Stimulated activated CD4-positive, alpha-beta T cell treated with anti-CD3 and anti-CD28 coated beads, Interleukin-2, amount 100 ng/mL, for 24 hours (primary cell): ENCODE measurements around the gene SLC17A7.

Experiments
- DNase-seq, 2 donors: peaks; one replicate each; pipeline ENCODE4 v3.0.0-alpha.2; 2020

The SLC17A7 gene

DNA sequence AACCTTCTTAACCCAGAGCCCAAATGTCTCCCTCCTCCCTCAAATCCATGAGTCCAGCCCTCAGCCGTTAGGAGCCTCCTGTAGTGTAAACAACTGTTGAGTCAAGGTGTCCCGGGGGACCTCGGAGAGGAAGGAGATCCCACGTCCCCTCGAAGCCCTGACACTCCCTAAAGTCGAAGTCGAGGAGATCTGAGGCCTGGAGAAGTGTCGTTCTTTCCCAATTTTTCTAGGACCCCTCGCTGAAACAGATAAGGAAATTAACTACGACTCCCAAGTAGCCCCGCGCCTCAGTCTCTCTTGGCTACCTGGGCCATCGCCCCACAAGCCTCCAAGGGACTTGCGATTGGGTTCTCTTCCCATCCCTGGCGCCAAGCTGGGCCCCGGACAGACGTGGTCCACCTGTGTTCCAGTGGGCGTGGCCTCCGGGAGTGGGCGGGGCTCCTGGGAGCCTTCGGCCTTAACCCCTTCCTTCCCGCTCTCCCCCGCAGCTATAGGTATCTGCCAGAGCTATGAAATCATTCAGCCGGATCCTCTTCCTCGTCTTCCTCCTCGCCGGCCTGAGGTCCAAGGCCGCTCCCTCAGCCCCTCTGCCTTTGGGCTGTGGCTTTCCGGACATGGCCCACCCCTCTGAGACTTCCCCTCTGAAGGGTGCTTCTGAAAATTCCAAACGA, 15.3 kb downstream of the SLC17A7 start:
- DNase-seq: peak; percentile 44 to 62

DNA sequence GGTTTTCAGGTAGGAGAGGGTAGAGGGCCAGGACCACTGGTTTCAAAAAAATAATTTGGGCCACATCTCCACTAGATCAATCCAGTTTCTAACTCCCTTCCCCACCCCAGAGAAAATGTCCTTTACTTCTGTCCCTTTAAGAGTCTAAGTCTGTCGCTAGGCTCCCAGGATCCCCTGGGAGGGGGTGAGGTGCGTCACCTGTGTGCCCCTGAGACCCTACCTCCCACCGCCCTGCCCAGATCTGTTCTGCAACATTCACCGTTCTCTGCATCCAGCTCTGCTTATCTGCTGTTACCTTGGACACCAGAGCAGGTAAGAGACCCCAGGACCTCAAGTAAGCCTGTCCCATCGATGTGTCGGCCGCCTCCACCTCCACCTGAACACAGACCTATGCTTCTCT, 16.1 kb downstream of the SLC17A7 start, which contains the start of gene GFY:
Gene GFY (plus strand): TSS at position 211 of the 400 bp plus-strand sequence. CDS start 1,043 bp downstream, outside the sequence.
- no peak for DNase-seq

DNA sequence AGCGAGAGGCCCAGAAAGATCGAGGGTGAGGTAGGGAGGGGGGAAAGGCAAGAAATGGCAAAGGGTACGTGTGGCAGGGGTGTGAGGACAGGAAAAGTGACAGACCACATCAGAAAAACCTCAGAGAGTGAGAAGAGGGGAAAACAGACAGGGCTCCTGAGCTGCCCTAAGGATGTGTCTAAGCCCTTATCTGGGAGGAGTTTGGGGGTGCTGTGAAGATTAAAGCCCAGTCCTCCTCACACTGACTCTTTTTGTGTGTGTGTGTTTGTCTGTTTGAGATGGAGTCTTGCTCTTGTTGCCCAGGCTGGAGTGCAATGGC, 17.4 kb downstream of the SLC17A7 start:
- no peak for DNase-seq

DNA sequence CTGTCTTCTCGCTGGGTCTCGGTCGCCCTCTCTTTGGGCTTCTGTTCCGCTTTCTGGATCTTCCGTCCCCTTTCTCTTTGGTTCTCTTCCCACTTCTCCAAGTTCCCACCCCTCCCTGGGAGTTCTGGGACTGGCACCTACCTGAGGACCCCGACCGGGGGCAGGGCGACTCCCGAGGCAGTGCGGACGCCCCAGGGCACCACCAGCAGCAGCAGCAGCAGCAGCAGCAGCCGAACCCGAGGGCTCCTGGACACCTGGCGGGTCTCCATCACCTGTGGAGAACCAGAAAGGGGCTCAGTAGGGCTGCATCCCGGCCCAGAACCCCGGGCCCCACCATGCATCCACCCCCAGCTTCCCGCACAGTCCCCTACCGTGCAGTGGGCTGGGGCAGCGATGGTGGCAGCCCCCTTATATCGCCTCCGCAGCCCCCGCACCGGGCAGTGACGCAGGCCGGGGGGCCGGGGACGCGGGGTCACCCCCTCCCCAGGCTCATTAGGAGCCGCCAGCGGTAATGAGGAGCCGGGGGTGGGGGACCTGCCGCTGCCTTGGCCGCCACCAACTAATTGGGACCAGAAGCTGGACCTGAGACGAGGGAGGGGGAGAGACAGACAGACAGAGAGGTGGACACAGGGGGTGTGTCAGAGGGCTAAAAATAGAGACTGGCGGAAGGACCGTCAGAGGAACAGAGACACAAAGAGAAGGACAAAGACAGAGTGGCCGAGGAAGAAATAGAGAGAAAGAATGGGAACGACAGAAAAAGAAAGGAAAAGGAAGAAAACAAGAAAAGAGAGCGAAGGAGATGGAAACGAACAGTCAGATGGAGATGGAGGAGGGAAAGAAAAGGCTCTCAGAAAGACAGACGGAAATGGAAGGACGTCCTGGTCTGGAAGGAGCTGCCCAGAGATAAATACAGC, 18.0 kb downstream of the SLC17A7 start, which contains the start of gene PTH2:
Gene PTH2 (minus strand): TSS at position 371 of the 914 bp plus-strand sequence. CDS start 102 bp downstream, at position 269.
- no peak for DNase-seq

DNA sequence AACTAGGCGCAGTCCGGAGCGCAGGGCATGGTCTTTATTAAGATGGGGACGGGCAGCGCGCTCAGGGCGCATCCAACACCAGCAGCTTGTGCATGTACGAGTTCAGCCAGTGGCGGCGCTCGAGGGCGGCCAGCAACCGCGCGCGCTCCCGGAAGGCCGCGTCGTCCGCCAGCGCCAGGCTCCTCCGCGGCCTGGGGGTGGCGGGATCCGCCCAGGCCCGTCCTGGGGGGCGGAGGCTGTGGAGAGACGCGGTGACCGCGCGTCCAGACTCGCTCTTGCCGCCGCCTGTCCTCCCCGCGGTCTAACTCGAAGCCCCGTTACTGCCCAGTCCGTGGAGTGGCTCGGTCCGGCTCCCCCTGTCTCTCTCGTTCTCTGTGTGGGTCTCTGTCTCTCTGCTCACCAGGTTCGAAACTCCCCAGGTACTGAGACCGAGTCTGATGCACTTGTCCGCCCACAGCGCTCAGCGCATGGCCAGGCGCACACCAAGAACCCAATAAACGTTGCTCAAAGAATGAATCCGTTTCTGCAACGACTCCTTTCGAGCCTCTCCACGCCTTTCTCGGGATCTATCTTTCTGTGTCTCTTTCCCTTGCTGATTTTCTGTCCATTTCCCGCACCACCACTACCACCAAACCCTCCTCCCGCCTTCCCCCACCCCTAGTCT, 18.8 kb downstream of the SLC17A7 start:
- peak in 1 of 2 donors; percentile 65 for DNase-seq

DNA sequence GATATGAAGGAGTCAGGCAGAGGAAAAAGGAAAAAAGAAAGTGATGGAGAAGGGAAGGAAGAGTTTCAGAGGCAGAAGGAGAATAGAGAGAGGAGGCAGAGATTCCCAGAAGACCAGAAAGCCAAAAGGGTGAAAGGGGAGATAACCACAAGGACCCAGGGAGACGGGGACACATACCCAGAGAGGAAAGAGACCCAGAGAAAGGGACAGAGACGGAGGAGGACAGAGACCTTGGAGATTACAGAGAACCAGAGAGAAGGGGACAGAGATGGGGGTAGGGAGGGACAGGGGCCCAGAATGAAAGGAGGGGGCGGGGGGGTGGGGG, 19.5 kb downstream of the SLC17A7 start:
- DNase-seq: no peak

DNA sequence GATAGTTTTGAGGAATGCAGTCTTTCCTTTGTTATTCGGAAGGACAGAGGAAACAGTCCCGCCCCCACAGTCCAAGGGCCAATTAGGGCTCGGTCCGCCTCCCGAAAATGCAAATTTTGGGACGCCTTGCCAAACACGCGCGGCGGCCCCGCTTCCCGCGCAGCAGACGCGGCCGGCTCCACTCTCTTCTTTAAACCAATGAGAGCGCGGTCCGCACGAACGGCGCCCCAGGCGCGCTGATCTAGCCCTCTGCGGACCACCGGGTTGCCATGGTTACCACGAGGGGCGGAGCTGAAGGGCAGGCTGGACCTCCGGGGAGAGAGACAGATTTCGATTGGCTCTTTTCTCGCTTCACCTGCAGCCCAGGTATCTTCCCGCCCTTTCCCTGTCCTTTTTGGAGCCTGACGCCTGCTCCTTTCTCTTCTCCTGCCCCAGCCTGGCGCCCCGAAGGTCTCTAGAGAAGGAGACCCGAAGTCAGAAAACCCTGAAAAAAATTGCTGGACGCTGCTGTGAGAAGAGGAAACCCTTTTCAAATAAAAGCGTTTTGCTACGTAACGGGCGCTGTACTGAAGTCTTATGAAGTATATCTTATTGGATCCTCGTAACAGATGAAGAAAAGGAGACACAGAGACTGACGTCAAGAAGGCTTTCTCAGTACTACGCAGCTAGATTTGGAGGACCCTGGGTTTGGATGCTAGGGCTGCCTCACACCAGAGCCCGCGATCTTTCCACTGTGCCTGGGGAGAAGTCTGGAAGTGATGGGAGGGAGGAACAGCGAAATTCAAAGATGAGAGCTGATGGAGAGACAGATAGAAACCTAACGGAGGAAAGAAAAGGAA, 20.1 kb downstream of the SLC17A7 start:
- peak; percentile 45 to 67 for DNase-seq

DNA sequence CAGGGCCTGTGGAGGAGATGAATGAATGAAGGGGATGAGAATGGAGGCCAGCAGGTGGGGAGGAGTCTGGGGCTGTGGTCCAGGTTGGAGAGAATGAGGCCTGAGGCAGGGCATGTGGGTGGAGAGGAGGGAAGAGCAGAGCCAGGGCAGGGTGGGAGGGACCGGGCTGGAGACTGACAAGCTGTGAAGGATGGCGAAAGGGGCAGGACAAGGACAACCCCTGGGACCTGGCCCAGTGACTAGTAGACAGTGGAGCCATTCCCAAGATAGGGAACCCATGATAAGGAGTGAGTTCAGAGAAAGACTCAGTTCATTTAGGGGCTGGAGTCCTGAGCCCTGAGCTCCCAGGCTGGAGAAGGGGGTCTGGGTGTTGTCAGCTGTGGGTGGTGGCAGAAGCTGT, 21.1 kb downstream of the SLC17A7 start:
- DNase-seq: no peak

DNA sequence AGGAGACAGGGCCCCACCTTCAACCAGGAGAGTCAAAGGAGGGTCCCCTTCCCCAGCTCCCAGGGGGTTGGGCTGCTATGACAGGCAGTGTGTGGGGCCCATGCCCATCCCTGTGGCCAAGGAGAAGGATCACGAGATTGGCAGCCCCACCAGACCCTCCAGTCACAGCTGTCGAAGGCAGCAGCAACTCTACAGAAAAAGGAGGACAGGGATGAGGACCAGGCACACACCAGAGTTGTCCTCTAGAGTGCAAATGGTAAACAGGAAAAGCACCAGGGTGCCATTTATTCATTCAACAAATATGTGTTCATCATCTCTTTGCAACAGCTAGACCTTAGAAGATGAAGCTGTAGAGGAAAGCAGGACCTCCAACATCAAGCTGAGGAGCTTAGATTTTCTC, 22.2 kb downstream of the SLC17A7 start:
- DNase-seq: no peak

DNA sequence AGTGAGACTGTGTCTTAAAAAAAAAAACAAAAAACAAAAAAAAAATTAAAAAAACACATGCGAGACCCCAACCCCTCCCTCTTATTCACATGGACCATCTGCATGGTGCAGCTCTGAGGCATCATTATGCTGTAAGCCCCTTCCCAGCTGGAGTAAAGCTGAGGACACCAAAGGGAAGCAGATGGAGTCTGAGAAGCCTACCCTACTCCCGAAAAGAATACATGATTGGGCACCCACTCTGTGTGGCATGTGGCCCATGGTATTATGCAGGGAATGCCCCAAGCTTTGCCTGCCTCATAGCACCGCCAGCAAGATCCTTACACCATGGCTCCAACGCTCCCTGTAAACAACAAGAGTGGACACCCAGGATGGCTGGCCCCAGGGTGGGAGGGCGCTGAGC, 22.8 kb downstream of the SLC17A7 start:
- no peak for DNase-seq

DNA sequence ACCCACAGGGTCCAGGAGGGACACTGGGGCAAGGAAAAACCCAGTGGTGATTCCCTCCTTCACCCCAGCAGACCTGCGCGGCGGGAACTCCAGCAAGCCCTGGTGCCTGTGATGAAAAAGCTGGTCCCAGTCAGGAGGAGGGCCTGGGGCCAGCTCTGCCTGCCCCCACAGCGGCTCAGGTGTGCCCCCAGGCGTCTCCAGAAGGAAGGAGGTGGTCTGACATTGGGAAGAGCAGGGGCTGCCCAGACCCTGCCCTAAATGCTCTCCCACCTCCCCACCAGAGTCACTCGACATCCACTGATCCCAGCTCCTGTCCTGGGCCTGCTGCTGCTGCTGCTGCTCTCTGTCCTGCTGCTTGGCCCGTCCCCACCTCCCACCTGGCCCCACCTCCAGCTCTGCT, 24.2 kb downstream of the SLC17A7 start:
- DNase-seq: no peak

DNA sequence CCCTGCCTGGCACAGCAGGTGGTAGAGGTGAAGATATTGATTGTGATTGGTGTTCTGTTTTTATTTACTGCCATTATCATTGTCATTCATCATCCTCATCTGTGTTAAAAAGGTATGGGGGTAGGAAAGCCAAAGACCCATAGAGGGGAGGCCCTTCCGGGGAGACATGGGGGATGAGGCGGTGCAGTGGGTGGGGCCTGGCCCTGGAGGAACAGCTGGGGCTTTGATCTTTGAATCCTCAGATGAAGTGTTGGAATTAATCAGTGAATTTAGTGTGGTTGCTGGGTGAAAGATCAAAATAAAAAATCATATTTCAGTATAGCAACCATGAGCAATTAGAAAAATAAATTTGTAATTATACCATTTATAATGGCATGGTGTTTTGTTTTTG, 25.5 kb downstream of the SLC17A7 start:
- DNase-seq: no peak

DNA sequence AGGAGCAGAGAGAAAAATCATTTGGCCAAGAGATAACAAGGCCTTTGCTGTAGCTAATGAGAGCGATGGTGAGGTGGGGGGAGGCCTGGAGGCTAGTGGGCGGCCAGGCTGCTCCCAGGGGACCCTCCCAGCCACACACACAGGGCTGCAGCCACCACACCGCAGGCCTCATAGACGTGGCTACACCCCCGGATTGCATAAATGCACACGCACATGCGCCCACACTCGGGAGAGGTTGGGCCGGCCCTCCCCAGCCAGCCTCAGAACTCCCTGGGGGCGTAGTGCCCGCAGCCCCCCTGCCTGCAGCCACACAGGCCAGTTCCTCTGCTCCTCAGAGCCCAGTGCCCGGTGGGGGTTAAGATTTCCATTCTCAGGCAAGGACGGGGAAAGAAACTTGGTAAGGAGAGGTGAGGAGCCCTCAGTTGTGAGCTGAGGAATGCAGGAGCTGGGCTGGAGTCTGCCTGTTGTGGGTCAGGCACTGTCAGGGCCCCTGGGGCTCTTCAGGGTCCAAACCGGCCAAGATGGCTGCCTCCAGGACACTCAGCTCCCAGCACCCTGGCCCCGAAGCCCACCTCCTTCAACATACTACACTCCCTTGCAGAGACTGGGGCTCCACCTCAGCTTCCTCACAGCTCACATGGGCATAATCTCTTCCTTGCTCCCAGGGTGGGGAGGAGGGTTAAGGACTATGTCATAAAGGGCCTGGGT, 26.1 kb downstream of the SLC17A7 start:
- no peak for DNase-seq

DNA sequence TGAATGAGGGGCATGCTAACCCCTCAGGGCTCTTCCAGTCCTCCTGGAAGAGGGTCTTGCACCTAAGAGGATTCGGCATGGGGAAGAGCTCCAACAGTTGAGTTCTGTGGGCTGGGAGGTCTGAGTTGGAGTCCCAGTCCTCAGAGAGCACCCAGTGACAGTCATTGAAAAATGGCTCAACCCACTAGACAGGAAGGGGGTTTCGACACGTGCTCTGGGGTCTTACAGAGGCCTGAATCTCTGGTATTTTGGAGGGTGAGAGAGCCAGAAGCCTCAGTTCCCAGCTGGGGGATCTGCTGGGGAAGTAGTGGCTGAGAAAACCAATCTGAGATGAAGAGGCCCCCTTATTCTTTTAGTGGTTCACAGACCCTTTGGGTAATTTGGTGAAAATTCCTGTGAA, 27.1 kb downstream of the SLC17A7 start:
- DNase-seq: no peak

DNA sequence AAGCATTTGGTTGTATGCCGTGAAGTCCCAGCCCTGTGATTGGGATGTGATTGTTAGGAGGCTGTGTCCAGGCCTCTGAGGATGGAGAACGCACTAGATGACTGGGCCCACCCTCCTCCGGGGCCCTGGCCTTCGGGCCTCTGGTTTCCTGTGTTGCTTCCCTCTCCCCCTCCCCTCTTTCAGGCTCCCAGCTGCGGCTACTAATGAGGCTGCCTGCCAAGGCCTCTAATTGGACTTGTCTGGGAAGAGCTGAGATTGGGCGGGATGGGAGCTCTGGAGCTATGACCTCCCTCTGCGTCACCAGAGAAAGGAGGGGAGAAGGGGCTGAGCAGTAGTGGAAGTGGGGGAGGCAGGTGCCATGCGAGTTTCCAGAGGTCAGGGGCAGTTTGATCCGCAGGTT, 28.0 kb downstream of the SLC17A7 start:
- DNase-seq: no peak

DNA sequence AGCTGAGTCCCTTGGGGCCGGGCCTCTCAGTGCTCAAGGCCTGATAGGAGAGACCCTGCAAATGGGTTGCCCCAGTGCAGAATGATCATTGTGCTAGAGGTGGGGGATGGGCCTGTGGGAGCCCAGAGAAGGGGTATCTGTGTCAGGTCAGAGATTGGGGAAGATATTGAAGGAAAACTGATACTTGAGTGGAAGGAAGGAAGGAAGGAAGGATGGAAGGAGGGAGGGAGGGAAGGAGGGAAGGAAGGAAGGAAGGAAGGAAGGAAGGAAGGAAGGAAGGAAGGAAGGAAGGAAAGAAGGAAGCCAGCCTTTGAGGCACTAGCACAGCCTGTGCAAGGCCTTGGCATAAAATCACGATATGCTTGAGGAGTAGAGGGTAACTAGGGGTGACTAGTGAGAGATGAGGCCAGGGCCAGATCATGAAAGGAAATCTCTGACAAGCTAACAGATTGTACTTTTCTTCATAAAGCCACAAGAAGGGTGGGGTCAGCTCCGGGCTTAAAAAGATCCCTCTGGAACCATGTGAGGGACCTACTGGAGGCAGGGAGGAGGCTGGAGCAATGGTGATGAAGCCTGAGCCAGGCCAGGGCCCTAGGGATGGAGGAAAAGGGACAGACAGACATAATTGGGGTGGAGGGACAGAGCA, 29.5 kb downstream of the SLC17A7 start:
- no peak for DNase-seq

DNA sequence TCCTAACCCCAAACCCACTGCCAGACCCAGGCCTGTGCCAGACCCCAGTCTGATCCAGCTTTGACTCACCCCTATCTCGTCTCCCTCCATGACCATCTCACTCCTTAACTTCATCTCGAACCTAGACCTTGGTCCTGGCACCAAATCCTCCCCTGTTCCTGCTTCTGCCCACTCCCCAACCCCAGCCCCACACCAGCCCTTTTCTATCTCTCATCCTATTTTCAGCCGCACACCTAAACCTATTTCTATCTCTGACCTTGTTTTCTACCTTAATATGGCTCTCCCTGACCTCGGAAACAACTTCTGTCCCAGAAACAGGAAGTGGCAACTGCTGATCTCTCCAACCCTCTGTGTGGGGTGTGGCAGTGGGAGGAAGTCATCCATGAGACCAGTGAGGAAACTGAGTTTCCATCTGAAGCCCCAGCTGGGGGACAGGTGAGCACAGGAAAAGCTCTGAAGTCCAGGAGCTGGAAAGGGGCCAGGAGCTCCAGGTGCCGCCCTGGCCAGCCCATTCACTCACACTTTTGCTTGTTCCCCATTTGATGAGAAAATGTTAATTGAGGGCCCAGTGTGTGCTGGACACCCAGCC, 31.8 kb downstream of the SLC17A7 start:
- no peak for DNase-seq

DNA sequence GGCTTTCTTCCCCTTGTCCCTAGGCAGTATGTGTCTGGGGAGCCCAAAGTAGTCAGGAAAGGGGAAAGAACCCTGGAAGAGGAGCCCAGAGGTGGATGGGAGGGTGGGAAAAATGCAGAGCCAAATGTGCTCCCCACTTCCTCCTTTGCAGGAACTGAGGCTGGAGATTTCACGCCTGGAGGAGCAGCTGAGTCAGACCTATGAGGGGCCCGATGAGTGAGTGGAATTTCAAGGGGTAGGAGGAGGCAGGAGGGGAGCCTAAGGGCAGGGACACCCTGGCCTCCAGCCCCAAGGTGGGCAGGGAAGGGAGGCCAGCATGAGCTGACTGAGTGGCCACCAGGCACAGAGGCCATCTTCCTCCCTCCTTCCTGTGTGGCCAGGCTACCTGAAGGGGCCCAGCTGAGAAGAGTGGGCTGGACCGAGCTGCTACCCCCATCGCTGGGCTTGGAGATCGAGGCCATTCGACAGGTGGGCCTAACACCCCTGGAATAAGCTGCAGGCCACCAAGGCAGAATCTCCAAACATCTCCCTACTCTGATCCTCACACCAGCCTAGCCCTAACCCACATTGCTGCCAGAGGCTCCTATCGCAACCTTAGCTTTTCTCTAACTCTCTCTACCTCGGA, 32.4 kb downstream of the SLC17A7 start:
- no peak for DNase-seq

DNA sequence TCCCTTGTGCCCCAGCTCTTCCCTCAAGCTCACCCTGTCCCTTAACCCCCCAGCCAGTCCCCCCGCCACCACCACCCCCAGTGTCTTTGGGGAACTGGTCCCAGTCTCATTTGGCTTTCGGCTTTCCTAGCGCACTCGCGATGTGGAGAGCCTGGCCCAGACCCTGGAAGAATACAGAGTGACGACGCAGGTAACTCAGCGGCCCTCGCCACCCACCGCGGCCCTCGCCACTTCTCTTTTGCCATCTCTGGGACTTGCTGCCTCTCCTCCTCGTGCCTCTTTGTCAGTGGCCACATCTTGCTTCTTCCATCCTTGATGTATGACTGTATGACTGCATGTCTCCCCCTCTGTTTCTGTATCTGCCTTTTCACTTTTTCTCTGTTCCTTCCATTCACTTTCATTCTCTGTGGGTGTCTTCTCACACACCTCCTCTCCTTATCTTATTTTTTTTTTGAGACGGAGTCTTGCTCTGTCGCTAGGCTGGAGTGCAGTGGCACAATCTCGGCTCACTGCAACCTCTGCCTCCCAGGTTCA, 33.8 kb downstream of the SLC17A7 start:
- no peak for DNase-seq

DNA sequence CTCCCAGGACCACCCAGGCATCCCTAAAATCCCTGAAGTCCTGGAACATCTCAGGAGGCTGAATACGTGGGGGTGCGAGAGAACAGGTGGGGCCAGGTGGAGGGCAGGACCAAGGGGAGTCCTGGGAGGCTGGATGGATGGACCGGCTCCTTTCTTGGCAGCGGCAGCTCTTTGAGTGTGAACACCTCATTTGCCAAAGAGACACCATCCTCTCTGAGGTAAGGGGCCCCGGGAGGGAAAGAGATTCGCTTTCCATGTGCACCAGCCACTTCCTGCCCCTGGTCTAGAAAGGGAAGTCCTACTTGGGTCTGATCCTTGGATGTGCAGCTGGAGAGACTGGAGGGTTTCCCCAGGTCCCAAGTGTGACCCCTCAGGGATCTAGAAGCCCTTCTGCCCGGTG, 34.2 kb downstream of the SLC17A7 start:
- no peak for DNase-seq
